Activated effector memory CD4-positive, alpha-beta T cell treated with Interleukin-2 at 50 U/mL for 16 hours (primary cell): ENCODE measurements around the gene SLC28A3.

ENCODE experiments used
- DNase-seq: peaks from one replicate; pipeline ENCODE4 v3.0.0-alpha.2; 2020

Gene SLC28A3

GRCh38 chr9:84230355-84231145 lies 110.0 kb downstream of the SLC28A3 start:
- no peak for DNase-seq

DNA sequence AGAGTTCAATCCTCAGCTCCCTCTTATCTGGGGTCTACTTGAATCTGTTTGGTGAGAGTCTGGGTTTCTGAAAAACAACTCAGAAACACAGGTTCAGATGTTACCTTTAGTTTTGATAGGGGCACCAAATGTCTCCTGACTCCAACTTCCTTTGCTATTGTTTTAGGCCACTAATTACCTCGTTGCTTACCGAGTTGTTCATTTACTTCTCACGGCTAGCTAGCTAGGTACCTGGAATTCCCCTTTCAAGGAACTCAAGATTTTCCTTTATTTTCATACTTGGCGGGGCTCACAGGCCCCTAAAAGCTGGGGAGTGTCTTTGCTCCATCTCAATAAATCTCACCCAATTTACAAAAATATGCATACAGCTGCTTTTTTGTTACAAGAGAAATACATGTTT lies 111.4 kb downstream of the SLC28A3 start:
- no peak for DNase-seq

- DNase-seq, result no peak
These were observed 112.3 kb downstream of the SLC28A3 start for GRCh38 chr9:84228130-84228720.

- DNase-seq, result no peak
These were observed 114.4 kb downstream of the SLC28A3 start for GRCh38 chr9:84226126-84226525.
